Suprapubic skin (tissue), 4 donors: ENCODE measurements around the gene CPA1. TPM values are rescaled to one million over a fixed set of nuclear protein-coding genes. Genes with fewer than 3 reads are reported as not detected.
A peak's percentile ranks its signal among the peaks of the same experiment; 100 is the strongest.

Experiments used
- DNase-seq, 2 donors: peaks; one replicate each; pipeline ENCODE4 v3.0.0-alpha.2; 2019; ENCODE audit warnings: low spot score in 2 of 2
- H3K27ac ChIP-seq: fragments of 200-600 bp; sonication (generic); one replicate; pipeline ENCODE4 v1.5.1; 2019
- H3K27me3 ChIP-seq: fragments of 200-600 bp; sonication (generic); one replicate; pipeline ENCODE4 v1.5.1; 2019
- H3K36me3 ChIP-seq: fragments of 200-600 bp; sonication (generic); one replicate; pipeline ENCODE4 v1.5.1; 2019
- H3K4me1 ChIP-seq: fragments of 200-600 bp; sonication (generic); one replicate; pipeline ENCODE4 v1.5.1; 2019
- H3K4me3 ChIP-seq: fragments of 200-600 bp; sonication (generic); one replicate; pipeline ENCODE4 v1.5.1; 2019; ENCODE audit warnings: mild to moderate bottlenecking
- H3K9me3 ChIP-seq: fragments of 200-600 bp; sonication (generic); one replicate; pipeline ENCODE4 v1.5.1; 2019
- EP300 ChIP-seq: sonication (generic); formaldehyde crosslinking; IDR thresholded peaks from one replicate; pipeline ENCODE4 v1.6.1; 2017; ENCODE audit warnings: antibody characterized with exemption
- POLR2A ChIP-seq, 2 donors: fragments of 450-650 bp; IDR thresholded peaks; one replicate each; pipeline ENCODE4 v1.6.1; 2017; ENCODE audit warnings: antibody characterized with exemption in 2 of 2, mild to moderate bottlenecking in 2 of 2, moderate library complexity in 2 of 2
- POLR2AphosphoS5 ChIP-seq, 3 donors: sonication (generic); formaldehyde crosslinking; IDR thresholded peaks; one replicate each; pipeline ENCODE4 v1.6.1; 2017; ENCODE audit warnings: antibody characterized with exemption in 3 of 3
- WGBS: methylation state at CpG from one replicate; pipeline ENCODE4 v1.1.5; 2018; 5-methylcytosine and 5-hydroxymethylcytosine counted together
- total RNA-seq, 4 donors: library from RNA; depleted of rRNA; stranded (reverse); fragments of >200 nt; gene quantifications; one replicate each; pipeline ENCODE4 v1.1.0, GENCODE V29; 2016
- TF ChIP-seq, protein P1 (sequence below), 2 donors: fragments of 200-600 bp in 1 of 2; fragments of 450-650 bp in 1 of 2; sonication (generic) in 1 of 2; IDR thresholded peaks; one replicate each; pipeline ENCODE4 v1.5.1; 2016 to 2019; ENCODE audit warnings: antibody characterized with exemption in 2 of 2, mild to moderate bottlenecking in 1 of 2, moderate library complexity in 1 of 2

The CPA1 gene
- total RNA-seq, 4 donors from 2014 or later = not detected

DNA sequence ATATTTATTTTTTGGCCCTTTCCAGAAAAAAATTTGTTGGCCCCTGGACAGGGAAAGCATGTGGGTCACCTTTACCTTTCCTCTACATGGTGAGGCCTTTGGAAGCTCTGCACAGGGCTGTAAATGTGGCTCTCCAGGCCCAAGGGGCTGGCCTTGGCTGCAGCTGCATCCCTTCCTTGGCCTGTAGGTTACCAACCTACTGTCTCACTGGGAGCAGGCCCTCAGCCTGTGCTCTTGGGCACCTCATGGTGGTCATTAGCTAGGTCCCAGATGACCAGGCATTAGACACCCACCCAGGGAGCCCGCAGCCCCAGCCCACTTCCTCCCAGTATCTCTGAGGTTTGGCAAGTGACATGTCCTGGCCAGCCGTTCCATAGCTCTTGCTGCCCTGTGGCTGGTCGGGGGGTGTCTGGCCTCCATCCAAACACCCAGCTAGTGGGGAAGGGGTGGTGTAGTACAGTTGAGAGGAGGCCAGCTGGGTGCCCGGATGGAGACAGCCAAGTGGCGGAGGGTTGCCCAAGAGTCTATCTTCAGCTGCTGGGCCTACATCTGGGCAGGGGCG is 42.8 kb upstream of the CPA1 start:
- no peak for TF ChIP-seq POLR2AphosphoS5 (IDR thresholded peaks at IDR 0.05)
- TF ChIP-seq EP300 = no peak
- no peak for TF ChIP-seq POLR2A (IDR thresholded peaks at IDR 0.05)
- TF ChIP-seq, protein P1, sequence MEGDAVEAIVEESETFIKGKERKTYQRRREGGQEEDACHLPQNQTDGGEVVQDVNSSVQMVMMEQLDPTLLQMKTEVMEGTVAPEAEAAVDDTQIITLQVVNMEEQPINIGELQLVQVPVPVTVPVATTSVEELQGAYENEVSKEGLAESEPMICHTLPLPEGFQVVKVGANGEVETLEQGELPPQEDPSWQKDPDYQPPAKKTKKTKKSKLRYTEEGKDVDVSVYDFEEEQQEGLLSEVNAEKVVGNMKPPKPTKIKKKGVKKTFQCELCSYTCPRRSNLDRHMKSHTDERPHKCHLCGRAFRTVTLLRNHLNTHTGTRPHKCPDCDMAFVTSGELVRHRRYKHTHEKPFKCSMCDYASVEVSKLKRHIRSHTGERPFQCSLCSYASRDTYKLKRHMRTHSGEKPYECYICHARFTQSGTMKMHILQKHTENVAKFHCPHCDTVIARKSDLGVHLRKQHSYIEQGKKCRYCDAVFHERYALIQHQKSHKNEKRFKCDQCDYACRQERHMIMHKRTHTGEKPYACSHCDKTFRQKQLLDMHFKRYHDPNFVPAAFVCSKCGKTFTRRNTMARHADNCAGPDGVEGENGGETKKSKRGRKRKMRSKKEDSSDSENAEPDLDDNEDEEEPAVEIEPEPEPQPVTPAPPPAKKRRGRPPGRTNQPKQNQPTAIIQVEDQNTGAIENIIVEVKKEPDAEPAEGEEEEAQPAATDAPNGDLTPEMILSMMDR (IDR thresholded peaks at IDR 0.05) = no peak
- Histone ChIP-seq H3K36me3 (no peaks in the 10 kb centered on the region), H3K4me1 (peaks cover 12% of the 10 kb centered on the region), H3K27me3 (no peaks in the 10 kb centered on the region), H3K27ac (no peak overlapping the region), H3K9me3 (no peaks in the 10 kb centered on the region), H3K4me3 (no peak overlapping the region)
- peak in 1 of 2 donors; percentile 60 for DNase-seq
- WGBS = 75% methylated on average over 4 of the region's 6 CpGs

DNA sequence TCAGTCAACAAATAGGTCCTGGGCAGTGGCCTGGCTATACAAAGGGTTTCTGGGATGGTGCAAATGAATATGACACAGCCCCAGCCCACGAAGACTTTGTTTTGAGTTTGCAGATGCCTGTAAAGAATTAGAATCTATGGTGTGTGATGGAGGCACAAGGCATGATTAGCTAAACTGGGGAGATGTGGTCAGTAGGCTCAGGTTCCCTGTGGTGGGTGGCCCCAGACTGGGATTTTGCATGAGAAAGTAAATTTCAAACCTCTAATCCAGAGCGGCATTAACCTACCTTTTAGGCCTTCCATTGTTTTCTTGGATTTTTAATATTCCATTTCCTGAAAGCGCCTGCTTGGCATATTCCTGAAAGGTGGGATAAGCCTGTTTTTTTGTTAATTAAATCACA is 42.1 kb upstream of the CPA1 start:
- Histone ChIP-seq H3K27me3 (no peaks in the 10 kb centered on the region), H3K27ac (no peak overlapping the region), H3K36me3 (no peaks in the 10 kb centered on the region), H3K4me1 (peaks cover 7% of the 10 kb centered on the region), H3K4me3 (no peak overlapping the region), H3K9me3 (no peaks in the 10 kb centered on the region)
- no peak for DNase-seq
- WGBS = 88% methylated on average over 3 of the region's 3 CpGs
- no peak for TF ChIP-seq POLR2A (IDR thresholded peaks at IDR 0.05)
- no peak for TF ChIP-seq EP300
- TF ChIP-seq, protein P1 (IDR thresholded peaks at IDR 0.05) = no peak
- no peak for TF ChIP-seq POLR2AphosphoS5 (IDR thresholded peaks at IDR 0.05)

DNA sequence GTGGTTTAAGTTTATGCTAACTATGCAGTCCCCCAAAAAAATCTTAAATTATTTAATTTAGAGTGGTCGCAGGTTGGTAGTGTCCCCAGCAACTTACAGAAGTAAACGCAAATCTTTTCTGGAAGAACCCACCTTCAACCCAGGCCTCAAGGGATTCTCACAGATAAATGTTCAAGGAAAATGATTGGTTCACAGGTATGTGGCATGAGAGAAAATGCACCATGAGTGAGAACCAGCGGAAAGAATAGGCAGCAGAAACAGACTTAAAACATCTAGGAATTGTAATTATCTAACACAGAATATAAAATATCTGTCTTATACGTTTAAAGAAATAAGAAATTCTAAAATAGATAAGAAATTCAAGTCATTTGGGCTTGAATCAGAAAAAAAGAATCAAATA is 38.4 kb upstream of the CPA1 start:
- no peak overlapping the region for H3K4me3 ChIP-seq
- H3K9me3 ChIP-seq = no peaks in the 10 kb centered on the region
- 94% methylated on average over 4 of the region's 4 CpGs for WGBS
- TF ChIP-seq EP300 (no peak), POLR2AphosphoS5 (IDR thresholded peaks at IDR 0.05) (no peak), POLR2A (IDR thresholded peaks at IDR 0.05) (no peak)
- TF ChIP-seq, protein P1 (IDR thresholded peaks at IDR 0.05) = no peak
- H3K36me3 ChIP-seq = no peaks in the 10 kb centered on the region
- H3K4me1 ChIP-seq = no peaks in the 10 kb centered on the region
- H3K27ac ChIP-seq = no peak overlapping the region
- DNase-seq = no peak
- no peaks in the 10 kb centered on the region for H3K27me3 ChIP-seq

DNA sequence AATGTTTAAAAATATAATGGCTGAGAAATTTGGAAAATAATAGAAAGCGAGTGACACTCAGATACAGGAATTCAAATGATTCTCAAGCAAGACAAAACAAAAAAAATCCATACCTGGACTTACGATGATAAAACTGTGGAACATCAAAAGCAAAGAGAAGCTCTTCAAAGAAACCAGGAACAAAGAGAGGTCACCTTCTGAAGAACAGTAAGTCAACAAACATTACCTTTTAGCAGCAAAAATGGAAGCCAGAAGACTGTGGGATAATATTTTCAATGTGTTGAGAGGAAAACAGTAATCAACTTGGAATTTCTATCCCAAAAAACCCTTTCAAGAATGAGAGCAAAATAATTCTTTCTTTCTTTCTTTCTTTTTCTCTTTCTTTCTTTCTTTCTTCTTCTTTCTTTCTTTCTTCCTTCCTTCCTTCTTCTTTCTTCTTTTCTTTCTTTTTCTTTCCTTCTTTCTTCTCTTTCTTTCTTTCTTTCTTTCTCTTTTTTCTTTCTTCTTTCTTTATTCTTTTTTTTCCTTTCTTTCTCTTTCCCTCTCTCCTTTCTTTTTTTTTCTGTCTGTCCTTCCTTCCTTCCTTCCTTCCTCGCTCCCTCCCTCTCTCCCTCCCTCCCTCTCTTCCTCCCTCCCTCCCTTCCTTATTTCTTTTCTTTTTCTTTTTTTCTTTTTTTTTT is 37.5 kb upstream of the CPA1 start:
- H3K4me1 ChIP-seq = no peaks in the 10 kb centered on the region
- no peak overlapping the region for H3K27ac ChIP-seq
- H3K27me3 ChIP-seq = no peaks in the 10 kb centered on the region
- H3K4me3 ChIP-seq = no peak overlapping the region
- 96% methylated on average over 3 of the region's 3 CpGs for WGBS
- TF ChIP-seq, protein P1 (IDR thresholded peaks at IDR 0.05) = no peak
- TF ChIP-seq POLR2A (IDR thresholded peaks at IDR 0.05) (no peak), POLR2AphosphoS5 (IDR thresholded peaks at IDR 0.05) (no peak), EP300 (no peak)
- no peaks in the 10 kb centered on the region for H3K9me3 ChIP-seq
- no peaks in the 10 kb centered on the region for H3K36me3 ChIP-seq
- no peak for DNase-seq

DNA sequence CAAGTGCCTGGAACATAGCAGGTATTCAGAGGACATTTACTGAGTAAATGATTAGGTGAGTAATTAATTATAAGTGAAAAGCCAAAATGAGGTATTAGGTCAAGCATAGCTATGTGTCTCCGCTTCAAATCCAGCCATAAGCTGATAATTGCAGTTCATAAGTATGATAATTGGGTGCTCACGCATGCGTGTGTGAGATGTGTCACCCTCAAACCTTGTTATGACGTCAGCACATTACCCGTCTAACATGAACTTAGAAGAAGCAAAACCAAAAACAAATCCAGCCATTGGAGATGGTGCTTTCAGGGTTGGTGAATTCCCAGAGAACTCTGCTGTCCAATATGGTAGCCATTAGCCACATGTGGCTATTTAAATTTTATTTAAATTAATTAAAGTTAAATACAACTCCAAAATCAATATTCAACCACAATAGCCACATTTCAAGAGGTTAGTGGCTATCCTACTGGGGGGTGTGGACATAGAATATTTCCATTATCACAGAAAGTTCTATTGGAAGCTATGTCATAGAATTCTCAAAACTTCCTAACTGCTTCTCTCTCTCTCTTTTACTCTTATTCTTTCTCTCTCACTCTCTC is 35.9 kb upstream of the CPA1 start, which contains the start of gene CPA5:
Gene CPA5, plus strand, starts transcription at position 546 of the 596 bp plus-strand sequence. CDS start 1,670 bp downstream, outside the sequence.
- Histone ChIP-seq H3K27me3 (no peaks in the 10 kb centered on the region), H3K4me3 (no peak within 1 kb of the TSS), H3K27ac (no peak within 1 kb of the TSS), H3K4me1 (no peaks in the 10 kb centered on the region), H3K9me3 (no peaks in the 10 kb centered on the region), H3K36me3 (no peaks in the 10 kb centered on the region)
- TF ChIP-seq POLR2A (IDR thresholded peaks at IDR 0.05) (no peak), EP300 (no peak), POLR2AphosphoS5 (IDR thresholded peaks at IDR 0.05) (no peak)
- TF ChIP-seq, protein P1 (IDR thresholded peaks at IDR 0.05) = no peak
- no peak for DNase-seq
- WGBS = 89% methylated on average over 5 of the region's 5 CpGs
